GM19468 (cell line): ENCODE measurements around the gene HCFC2.
"Not testable (repeated sequence)": the region's sequence is repeated elsewhere in the genome, so short reads cannot be mapped to it uniquely, and the experiment has no call there.

Experiments used
- ATAC-seq: cut with Tn5 transposase; IDR thresholded peaks from one replicate; pipeline ENCODE4 v1.9.1; 2021; ENCODE audit warnings: mild to moderate bottlenecking, moderate library complexity, moderate number of reproducible peaks; ENCODE audit not compliant: unreplicated experiment; ENCODE audit errors: extremely low read depth

Gene HCFC2

DNA sequence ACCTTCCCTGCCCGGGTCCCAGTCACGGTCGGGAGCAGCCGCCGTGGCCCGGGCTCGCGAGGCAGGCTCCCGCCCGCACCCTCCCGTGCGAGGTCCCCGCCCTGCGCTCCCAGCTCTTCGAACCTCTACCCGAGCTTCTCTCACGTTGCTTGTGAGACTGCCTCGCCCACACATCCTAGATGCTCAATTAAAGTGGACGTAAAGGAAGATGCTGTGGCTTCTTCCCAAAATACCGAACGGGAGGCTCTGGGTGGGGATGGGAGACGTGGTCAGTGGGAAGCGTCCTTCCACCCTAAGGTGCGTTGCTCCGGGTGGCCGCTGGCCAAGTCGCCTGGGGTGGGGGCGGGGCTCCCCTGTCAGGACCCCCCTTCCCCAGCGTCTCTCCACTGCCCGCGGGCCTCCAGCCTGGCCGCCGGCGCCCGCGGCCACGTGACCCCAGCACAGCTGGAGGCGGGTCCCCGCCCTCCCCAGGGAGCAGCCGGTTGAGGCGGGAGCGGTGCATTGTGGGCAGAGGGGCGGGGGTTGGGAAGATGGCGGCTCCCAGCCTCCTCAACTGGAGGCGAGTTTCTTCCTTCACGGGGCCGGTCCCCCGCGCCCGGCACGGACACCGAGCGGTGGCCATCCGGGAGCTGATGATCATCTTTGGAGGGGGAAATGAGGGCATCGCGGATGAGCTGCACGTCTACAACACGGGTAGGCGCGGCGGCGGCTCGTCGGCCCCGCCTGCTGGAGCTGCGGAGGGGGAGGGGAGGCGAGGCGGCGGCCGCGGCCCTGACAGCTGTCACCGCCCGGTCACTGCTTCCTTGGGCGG is at the start of gene HCFC2:
HCFC2 (plus strand) TSS at position 501 of the 811 bp plus-strand sequence; CDS start at position 531, 30 bp downstream.
- peak; percentile 85 for ATAC-seq

DNA sequence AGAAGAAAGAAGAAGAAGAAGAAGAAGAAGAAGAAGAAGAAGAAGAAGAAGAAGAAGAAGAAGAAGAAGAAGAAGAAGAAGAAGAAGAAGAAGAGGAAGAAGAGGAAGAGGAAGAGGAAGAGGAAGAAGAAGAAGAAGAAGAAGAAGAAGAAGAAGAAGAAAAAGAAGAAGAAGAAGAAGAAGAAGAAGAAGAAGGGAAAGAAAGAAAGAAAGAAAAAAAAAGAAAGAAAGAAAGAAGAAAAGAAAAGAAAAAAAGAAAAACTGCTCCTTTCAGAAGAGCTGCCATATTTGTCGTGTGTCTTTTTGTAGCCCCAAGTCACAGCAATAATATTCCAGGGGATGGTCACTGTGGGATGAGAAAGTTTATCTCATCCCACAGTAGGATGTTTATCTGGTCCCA is 42.5 kb upstream of the HCFC2 start:
- not testable (repeated sequence) for ATAC-seq

DNA sequence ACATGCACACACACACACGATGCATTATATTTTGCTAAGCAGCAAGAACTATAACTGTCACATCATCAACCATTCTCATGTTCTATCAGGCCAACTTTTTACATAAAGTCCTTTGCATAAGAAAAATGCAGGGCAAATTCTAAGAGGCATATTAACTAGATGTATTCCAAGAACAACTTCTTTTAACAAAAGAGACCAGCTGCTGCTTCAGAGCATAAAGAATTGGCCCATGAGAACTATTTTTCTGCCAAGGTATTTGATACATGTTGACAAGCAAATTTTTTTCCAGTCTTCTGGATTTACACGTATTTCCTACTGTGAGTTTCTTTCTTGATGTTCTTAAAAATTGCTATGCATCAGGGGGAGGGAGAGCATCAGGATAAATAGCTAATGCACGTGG is 41.5 kb upstream of the HCFC2 start:
- ATAC-seq, result no peak

DNA sequence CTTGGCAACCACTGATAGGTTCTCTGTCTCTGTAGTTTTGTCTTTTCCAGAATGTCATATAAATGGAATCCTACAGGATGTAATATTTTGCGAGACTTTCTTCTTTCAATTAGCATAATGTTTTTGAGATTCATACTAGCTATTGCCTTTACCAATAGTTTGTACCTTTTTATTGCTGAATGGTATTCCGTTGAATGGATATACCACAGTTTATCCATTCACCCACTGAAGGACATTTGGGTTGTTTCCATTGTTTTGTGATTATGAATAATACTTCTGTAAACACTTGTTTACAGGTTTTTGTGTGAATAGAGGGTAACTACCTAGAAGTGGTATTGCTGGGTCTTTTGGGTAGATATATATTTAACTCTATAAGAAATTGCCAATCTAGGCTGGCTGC is 40.6 kb upstream of the HCFC2 start:
- ATAC-seq, result no peak

DNA sequence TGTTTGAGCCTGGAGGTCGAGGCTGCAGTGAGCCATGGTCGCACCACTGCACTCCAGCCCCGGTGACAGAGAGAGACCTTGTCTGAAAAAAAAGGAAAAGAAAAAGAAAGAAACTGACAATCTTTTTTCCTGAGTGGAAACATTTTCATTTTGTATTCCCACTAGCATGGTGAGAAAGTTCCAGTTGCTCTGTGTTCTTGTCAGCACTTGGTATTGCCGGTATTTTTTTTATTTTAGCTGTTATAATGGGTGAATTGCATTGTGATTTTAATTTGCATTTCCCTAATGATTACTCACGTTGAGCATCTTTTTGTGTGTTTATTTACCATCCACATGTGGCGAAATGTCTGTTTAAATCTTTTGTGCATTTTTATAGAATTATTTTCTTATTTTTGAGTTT is 40.0 kb upstream of the HCFC2 start:
- no peak for ATAC-seq

DNA sequence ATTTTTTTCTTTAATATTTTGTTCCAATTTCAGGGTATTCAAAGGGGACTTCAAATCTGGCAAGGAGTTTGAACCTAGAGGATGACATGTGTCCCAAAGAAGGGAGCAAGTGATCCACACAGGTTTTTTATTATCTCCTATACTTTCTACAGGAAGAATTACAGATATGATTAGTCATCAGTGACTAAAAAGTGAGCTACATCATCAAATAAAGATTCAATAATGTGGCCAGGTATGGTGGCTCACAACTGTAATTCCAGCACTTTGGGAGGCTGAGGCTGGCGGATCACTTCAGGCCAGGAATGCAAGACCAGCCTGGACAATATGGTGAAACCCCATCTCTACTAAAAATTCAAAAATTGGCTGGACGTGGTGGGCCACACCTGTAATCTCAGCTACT is 38.6 kb upstream of the HCFC2 start:
- no peak for ATAC-seq

DNA sequence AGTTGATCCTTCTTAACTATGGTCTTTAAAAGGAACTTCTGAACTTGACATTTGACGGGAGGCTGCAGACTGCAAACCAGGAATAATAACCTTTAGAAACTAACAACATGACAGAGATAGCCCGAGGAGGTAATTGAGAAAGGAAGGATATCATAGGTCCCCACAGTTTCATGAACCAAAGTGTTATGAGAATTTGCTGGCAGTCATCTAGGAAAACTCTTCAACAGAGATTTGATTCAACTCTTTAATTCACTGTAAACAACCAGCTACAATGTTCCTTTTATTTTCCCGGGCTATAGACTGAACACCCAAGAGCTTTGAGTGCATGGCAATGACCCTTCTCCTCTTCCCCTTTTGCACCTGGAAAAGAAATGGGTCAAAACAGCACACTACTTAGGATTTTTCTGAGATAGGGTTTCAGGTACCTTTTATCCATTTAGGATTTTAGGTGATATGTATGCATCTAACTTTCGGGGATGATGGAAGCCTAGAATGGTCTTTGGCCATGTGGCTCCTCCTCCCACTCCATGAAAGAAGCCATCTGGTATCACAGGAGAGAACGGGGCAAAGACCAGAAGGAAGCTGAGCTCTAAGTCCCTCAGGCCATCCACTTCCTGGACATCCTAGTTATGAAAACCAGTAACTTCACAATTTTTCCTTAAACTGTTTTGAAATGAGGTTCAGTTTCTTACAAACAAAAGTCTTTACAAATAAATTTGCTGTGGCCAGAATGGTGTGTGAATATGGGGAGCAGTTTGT is 37.3 kb upstream of the HCFC2 start:
- ATAC-seq, result no peak

DNA sequence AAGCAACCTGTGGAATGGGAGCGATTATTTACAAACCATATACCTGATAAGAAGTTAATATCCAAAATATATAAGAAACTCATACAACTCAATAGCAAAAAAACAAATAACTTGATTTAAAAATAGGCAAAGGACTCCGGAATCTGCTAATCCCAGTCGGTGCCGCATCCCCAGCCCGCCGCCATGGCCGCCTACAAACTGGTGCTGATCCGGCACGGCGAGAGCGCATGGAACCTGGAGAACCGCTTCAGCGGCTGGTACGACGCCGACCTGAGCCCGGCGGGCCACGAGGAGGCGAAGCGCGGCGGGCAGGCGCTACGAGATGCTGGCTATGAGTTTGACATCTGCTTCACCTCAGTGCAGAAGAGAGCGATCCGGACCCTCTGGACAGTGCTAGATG is 33.7 kb upstream of the HCFC2 start:
- not testable (repeated sequence) for ATAC-seq

DNA sequence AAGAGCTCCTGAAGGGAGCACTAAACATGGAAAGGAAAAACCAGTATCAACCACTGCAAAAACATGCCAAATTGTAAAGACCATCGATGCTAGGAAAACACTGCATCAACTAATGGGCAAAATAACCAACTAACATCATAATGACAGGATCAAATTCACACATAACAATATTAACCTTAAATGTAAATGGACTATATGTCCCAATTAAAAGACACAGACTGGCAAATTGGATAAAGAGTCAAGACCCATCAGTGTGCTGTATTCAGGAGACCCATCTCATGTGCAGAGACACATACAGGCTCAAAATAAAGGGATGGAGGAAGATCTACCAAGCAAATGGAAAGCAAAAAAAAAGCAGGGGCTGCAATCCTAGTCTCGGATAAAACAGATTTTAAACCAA is 28.2 kb upstream of the HCFC2 start:
- not testable (repeated sequence) for ATAC-seq

DNA sequence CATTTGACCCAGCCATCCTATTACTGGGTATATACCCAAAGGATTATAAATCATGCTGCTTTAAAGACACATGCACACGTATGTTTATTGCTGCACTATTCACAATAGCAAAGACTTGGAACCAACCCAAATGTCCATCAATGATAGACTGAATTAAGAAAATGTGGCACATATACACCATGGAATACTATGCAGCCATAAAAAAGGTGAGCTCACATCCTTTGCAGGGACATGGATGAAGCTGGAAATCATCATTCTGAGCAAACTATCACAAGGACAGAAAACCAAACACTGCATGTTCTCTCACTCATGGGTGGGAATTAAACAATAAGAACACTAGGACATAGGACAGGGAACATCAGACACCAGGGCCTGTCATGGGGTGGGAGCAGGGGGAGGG is 24.6 kb upstream of the HCFC2 start:
- not testable (repeated sequence) for ATAC-seq

DNA sequence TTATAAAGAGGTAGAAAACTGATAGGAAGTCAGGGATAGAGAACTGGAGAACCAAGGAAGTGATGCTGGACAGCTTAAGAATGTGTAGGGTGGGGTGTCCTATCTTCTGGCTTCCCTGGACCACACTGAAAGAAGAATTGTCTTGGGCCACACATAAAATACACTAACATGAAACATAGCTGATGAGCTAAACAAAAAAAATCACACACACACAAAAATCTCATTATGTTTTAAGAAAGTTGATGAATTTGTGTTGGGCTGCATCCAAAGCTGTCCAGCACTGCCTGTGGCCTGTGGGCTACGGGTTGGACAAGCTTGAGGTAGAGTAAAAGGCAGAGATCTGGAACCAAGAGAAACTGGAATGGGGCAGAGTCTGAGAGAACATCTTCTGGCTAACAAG is 21.8 kb upstream of the HCFC2 start:
- no peak for ATAC-seq

DNA sequence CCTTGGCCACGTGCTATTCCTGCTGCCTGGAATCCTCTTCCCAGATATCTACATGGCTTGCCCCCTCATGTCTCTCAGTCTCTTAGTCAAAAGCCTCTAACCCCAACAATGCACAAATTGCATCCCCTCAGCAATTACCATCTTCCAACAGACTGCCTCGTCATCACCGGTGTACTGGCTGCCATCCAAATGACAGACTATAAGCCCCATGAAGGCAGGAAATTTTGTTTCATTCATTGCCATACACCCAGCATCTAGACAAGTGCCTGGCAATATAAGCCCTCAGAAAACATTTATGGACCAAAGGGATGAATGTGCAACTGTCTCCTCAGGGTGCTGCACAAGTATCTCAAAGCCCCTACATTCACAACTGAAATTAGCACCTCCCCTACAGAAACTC is 20.2 kb upstream of the HCFC2 start:
- no peak for ATAC-seq

DNA sequence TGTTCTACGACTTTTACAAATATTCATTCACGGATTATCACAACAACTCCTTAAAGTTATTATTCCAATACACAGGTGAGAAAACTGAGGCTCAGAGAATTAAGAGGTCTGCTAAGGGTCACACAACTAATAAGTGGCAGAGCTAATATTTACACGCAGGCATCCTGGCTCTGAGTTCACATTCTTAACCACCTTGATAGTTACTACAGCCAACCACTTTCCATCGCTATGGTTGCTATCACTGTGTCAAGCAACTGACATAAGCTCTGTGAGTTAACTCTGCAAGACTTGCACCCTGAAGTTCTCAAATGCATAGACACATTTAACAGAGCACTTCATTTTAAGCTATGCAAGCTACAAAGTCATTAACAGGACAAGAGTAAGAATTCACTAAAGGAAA is 18.0 kb upstream of the HCFC2 start:
- ATAC-seq, result no peak

DNA sequence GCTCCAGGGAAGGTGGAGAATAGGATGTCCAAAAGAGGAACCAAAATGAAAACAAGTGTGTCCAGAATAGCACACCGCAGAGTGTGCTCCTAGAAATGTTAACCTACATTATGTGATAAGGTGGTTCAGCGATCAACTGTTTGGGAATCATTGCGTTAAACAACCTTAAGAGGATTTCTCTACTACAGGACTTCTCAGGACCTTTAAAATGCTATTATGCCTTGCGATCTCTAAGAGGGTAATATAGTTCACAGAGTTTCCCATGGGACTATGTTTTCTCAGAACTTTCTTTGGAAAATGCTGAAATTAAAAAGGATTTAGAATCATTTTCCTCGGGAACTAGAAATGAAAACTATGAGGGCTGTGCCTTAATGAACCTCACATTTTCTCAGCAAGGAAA is 16.2 kb upstream of the HCFC2 start:
- ATAC-seq, result no peak

DNA sequence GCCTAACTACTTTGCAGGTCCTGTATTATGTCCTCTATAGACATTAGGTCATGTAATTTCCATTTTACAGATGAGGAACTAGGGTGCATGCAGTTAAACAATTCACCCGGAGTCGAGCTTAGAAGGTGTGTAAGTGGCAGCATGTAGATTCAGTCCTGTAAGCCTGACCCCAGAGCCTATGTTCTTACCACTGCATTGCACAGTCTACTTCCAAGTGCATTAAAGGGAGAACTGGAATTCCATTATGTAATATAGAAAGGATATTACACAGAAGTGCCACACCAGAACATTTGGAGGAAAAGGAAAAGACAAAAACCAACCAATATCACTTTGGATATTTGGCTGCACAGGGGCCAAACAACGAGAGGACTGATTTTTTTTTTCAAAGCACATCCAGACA is 15.5 kb upstream of the HCFC2 start:
- no peak for ATAC-seq

DNA sequence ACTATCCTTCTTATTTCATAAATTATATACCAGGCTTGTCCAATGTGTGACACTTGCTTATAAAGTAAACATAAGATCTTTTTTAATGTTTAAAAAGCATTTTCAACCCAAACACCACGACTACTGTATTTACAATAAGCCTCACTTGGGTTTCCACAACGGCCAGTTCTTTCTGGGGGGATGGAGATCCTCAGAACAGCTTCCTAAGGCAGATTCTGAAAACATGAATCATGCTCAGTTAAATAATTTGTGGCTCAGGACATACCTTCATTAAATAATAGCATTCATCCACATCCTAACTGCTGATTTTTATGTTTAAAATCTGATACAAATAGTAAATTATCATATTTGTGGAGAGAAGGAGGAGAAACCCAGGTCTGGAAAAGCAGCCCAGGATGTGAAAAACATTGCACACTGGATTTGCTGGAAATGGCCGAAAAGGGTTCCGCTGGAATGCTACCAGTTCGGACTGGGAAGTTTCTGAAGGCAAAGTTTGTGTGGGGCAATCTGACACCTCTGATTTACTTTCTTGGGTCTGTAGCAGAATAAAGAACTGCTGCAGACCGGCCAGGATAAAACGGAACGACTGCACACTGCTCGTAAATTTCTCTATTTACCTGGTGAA is 14.9 kb upstream of the HCFC2 start:
- ATAC-seq, result no peak

DNA sequence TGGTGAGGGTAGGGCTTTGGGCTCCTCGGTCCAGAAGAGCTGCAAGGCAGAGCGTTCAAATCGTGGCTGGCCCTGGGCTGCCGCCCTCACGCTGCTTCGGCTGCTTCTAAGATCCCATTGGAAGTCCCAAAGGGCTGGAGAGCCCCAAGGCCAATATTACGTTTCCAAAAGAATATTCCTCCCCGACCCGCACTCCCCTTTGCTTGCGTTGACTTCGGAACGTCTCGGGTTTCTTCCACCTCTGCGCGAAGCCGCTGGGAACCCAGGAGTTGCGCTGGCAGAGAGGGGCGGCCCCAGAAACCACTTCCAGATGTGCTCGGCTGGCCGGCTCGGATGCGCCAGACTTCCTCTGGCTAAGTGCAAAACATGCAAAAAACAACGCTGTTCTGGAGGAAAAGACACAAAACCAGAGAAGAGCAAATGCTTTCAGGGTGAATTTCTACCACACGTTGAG is 14.4 kb upstream of the HCFC2 start, which contains the start of gene GLT8D2:
GLT8D2 (minus strand) TSS at position 285 of the 454 bp plus-strand sequence. CDS start 30,539 bp downstream, outside the sequence.
- no peak for ATAC-seq

DNA sequence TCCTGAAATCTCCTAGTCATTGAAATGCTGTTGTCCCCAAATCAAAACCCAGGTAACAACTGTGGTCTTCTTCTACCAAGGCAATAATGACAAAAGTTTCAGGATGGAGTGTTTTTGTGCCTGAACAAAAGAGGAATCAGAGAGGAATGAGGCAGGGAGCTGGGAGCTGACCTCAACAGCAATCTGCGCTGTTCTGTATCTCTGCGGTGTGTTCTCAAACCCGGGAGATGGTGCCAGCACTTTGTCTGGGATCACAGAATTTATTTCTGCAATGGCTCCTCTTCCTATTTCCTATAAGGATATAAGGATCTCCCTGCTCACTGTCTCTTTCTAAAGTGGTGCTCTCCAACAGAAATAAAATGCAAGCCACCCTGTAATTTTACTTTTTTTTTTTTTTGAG is 13.9 kb upstream of the HCFC2 start:
- ATAC-seq, result no peak

DNA sequence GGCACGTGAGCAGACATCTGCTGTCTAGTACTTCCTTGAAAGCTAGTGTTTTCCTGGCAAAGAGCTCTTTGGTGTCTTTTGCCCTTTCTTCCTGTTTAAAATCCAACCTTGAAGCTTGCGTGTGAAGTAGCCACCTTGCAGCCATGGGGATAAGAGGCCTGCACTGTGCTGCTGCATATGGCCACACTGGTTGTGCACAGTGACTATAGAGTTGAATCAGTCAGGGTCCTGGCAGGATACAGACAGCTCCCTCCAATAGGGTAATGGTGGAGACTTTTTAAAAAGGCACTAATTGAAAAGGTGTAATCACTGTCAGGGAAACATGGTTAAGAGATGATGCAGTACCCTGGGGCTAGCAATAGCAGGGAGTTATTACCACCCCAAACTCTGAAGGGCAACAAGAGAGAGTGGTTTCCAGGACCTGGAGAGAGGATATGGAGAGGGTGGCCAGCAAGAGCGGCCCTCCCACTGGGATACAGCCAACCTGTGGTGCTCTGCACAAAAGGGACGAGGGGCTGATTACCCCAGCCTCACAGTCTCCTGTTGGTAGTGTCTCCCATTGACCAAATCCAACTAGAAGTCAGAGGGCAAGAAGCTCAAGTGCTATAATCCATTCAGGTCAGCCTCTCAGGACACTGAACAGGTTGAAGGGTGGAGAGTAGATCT is 9.5 kb upstream of the HCFC2 start:
- no peak for ATAC-seq

DNA sequence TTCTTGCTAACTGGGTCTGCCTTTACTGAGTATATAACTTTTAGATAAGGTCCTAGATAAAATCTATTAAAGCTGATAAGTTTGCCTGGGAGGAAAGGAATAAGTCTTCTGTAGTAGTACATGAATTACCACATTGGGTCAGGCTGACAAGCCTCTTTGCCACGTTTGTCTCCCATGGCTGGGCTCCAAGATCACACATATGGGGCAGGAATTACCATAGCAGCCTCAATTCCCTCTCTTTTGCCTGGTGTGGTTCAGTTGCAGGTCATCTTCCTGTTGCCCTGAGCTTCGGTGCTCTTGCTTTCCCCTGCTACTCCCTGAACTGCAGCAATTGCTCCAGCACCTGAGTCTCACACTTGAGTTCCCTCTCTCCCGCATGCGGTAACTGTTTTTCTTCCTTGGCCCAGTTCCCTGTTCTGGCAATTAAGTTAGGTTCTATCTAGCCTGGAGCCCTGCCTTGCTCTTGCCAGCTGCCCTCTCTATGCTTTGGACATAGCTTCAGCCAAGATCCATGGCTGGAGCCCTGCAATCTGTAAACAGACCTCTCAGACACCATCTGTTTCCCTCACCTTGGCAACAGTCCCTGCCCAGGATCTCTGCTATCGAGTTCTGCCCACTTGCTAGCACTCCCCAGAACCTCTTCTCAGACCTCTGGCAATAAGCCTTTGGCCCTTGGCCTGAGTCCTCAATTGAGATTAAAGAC is 8.5 kb upstream of the HCFC2 start:
- no peak for ATAC-seq
